D721Med (cell line): ENCODE results near the gene TPO.

Experiments
- DNase-seq: peaks from one replicate; pipeline ENCODE4 v3.0.0; 2011; ENCODE audit warnings: low spot score; ENCODE audit not compliant: insufficient read length
- FAIRE-seq: peaks from 2 replicates; lab custom pipeline; 2011; peaks lifted over from hg19 to GRCh38; lab: Jason Lieb, UNC
- CTCF ChIP-seq: IDR thresholded peaks from 2 replicates; pipeline ENCODE4 v1.5.1; 2012; ENCODE audit warnings: mild to moderate bottlenecking, control low read depth; ENCODE audit not compliant: insufficient read depth; ENCODE audit errors: missing control alignments

Gene TPO

GRCh38 chr2:1394709-1395408 is 18.4 kb upstream of the TPO start:
- TF ChIP-seq CTCF, result no peak
- no peak for DNase-seq
- no peak for FAIRE-seq

GRCh38 chr2:1397350-1397749 is 15.9 kb upstream of the TPO start:
- TF ChIP-seq CTCF, result no peak
- FAIRE-seq (no peak), DNase-seq (no peak)

- FAIRE-seq, result no peak
- no peak for DNase-seq
- TF ChIP-seq CTCF, result no peak
These were observed 15.1 kb upstream of the TPO start for GRCh38 chr2:1398191-1398590.

GRCh38 chr2:1400943-1401735 is 12.1 kb upstream of the TPO start:
- no peak for DNase-seq
- no peak for TF ChIP-seq CTCF
- no peak for FAIRE-seq

- DNase-seq (no peak), FAIRE-seq (no peak)
- no peak for TF ChIP-seq CTCF
These were observed 11.2 kb upstream of the TPO start for GRCh38 chr2:1402064-1402463.

GRCh38 chr2:1403565-1403964 is 9.7 kb upstream of the TPO start:
- no peak for TF ChIP-seq CTCF
- DNase-seq (no peak), FAIRE-seq (no peak)

GRCh38 chr2:1405124-1405523 is 8.1 kb upstream of the TPO start:
- DNase-seq (no peak), FAIRE-seq (no peak)
- TF ChIP-seq CTCF, result no peak
